GM12801 (cell line): Measurements from ENCODE around the gene LTB.

Source experiments
- CTCF ChIP-seq: IDR thresholded peaks from one replicate; pipeline ENCODE4 v1.5.1; 2011; ENCODE audit warnings: control low read depth; ENCODE audit not compliant: insufficient read length; ENCODE audit errors: extremely low read depth

LTB gene

GRCh38 chr6:31624070-31624469 lies 41.8 kb upstream of the LTB start:
- TF ChIP-seq CTCF = no peak

- no peak for TF ChIP-seq CTCF
These were observed 40.5 kb upstream of the LTB start for GRCh38 chr6:31622684-31623091.

- no peak for TF ChIP-seq CTCF
These were observed 39.8 kb upstream of the LTB start for GRCh38 chr6:31621991-31622390.

- no peak for TF ChIP-seq CTCF
These were observed 39.2 kb upstream of the LTB start for GRCh38 chr6:31621320-31621939.

GRCh38 chr6:31620586-31621319 lies 38.5 kb upstream of the LTB start, which contains the start of gene PRRC2A:
Gene PRRC2A (plus strand): TSS chr6:31620715. CDS start chr6:31622790, 2,075 bp downstream.
- TF ChIP-seq CTCF = no peak

- no peak for TF ChIP-seq CTCF
These were observed 37.8 kb upstream of the LTB start for GRCh38 chr6:31619805-31620585.

GRCh38 chr6:31617010-31617409 lies 34.8 kb upstream of the LTB start:
- no peak for TF ChIP-seq CTCF
